Measurements from ENCODE around the gene CAMKMT.

CAMKMT gene

DNA sequence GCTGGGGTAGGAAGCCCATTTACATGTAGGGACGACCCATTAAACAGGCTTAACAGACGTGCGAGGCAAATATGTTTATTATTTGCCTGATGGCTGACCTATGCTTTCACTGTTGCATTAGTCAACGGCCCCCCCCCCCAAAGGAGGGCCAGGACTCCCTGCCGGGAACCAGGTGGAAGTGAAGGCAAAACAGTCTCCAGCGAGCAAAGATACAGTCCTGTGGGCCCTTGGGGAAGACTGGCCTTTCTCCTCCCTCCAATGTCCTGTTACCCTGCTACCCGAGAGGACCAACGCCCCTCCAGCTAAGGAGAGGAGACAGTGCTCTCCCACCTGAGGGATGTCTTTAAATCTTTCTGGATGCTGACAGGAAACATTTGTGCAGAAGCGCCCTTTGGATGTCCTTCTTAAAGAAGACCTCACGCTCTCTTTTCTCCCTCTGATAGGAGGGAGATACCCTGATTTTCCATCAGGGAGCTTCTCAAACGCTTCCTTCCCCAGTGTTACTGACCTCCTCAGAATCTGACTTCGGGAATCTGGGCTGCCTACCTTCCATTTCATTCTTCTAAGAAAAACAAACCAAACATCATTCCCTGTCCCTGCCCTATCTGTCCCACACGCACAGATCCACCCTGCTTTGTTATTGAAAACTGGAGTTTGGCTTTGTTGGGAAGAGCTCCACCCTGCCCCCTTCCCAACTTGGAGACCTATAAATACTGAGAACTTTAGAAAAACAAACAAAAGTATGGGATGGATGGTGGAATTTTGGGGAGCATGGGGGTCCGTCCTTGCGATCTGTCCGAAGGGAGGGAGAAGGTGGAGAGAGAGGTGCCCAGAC lies 443.9 kb downstream of the CAMKMT start:
- in situ Hi-C loops (cut with HindIII; ENCODE audit: low pct_ligation_motif_present, low sequenced_read_pairs), result no loop called here
- TF ChIP-seq, protein P1, sequence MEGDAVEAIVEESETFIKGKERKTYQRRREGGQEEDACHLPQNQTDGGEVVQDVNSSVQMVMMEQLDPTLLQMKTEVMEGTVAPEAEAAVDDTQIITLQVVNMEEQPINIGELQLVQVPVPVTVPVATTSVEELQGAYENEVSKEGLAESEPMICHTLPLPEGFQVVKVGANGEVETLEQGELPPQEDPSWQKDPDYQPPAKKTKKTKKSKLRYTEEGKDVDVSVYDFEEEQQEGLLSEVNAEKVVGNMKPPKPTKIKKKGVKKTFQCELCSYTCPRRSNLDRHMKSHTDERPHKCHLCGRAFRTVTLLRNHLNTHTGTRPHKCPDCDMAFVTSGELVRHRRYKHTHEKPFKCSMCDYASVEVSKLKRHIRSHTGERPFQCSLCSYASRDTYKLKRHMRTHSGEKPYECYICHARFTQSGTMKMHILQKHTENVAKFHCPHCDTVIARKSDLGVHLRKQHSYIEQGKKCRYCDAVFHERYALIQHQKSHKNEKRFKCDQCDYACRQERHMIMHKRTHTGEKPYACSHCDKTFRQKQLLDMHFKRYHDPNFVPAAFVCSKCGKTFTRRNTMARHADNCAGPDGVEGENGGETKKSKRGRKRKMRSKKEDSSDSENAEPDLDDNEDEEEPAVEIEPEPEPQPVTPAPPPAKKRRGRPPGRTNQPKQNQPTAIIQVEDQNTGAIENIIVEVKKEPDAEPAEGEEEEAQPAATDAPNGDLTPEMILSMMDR (IDR thresholded peaks at IDR 0.05; ENCODE audit: low read depth, low read length, missing control alignments), result no peak
- DNase-seq, result no peak
- Histone ChIP-seq H3K36me3 (replicated peaks) (no peaks in the 10 kb centered on the region), H3K4me3 (ENCODE audit: low read depth, low read length) (no peak overlapping the region), H3K27ac (no peak overlapping the region), H3K27me3 (replicated peaks) (peaks cover 85% of the 10 kb centered on the region)

DNA sequence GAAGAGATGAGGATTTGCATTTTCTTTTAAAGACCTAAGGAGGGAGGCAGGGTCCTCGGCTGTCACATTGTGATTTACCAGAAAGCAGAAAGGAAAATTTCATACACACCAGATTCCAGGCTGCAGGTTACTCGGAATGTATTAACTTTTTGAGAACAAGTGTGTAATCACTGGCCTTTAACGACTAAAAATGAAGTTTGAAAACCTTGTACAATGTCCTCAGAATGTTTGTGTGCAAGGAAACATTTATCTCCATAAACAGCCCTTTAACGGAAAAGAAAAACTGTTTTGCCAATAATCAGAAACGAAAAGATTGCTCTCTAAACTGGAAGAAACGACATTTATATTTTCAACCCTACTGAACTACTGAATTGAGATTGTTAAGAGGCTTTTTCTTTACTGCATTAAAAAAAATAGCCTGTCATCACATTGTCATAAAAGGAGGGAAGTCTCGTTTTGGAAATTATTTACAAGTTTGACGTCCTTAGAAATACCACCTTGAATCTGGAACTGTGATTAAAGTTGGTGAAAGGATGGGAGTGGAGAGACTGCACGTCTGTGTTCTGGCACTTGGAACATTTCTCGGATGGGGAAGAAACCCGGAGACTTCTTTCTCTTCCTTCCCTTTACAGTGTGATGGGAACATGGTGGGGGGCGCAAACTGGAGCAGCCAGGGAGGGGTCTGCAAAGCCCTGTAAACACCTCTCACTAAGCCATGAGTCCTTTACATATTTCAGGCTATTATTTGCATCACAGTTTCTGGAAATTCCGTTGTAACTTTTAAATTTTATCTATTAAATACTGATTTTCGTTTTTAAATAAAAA lies 445.7 kb downstream of the CAMKMT start:
- in situ Hi-C loops (cut with HindIII; ENCODE audit: low pct_ligation_motif_present, low sequenced_read_pairs), result no loop called here
- H3K36me3 ChIP-seq (replicated peaks), result no peaks in the 10 kb centered on the region
- DNase-seq, result no peak
- no peak overlapping the region for H3K4me3 ChIP-seq (ENCODE audit: low read depth, low read length)
- no peak overlapping the region for H3K27ac ChIP-seq
- peaks cover 68% of the 10 kb centered on the region for H3K27me3 ChIP-seq (replicated peaks)
- TF ChIP-seq, protein P1 (IDR thresholded peaks at IDR 0.05; ENCODE audit: low read depth, low read length, missing control alignments), result no peak

DNA sequence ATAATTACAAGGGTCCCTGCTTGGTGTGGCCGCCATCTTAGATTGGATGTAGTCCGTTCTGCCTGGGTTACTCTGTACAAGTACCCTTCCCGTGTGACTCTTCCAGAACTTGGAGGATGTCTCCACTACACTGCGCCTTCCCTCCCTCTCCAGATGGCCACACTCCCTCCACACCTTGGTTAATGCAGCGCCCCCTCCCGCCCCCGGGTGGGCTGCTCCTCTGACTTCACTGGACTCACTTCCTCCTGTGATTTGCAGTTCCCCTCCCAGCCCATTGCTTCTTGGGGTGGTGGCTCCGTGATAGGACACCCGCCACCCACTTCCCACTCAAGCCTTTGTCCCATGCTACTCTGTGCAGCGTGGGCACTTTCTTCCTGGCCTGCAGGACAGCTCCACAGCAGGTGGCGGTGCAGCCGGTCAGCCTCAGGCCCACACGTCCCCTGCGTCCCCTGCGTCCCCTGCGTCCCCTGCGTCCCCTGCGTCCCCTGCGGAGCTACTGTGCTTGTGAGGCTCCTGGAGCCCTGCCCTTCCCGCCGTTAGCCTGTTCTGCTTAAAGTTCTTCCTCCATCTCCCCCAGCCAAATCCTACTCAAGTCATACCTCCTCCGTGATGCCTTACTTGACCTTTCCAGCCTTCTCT lies 449.3 kb downstream of the CAMKMT start:
- TF ChIP-seq, protein P1 (IDR thresholded peaks at IDR 0.05; ENCODE audit: low read depth, low read length, missing control alignments), result no peak
- H3K4me3 ChIP-seq (ENCODE audit: low read depth, low read length), result no peak overlapping the region
- H3K27me3 ChIP-seq (replicated peaks), result peaks cover 37% of the 10 kb centered on the region
- in situ Hi-C loops (cut with HindIII; ENCODE audit: low pct_ligation_motif_present, low sequenced_read_pairs), result no loop called here
- no peak overlapping the region for H3K27ac ChIP-seq
- no peaks in the 10 kb centered on the region for H3K36me3 ChIP-seq (replicated peaks)
- no peak for DNase-seq

DNA sequence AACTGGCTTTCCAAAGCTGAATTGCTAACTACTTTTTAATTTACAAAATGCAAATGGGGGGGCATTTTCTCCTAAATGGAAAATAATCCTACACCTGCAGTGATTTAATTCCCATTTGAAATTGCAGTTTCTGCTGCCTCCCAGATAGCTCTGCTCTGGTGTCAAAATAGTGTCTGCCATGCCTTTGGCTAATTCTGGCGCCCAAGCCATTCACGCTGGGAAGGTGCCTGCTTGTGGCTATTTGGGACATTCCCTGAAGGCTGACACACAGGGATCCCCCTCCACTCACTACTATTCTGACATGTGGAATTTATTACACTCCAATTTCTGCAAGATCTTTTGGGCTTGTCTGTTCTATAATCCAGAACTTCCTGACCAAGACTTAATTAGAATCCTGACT lies 451.4 kb downstream of the CAMKMT start:
- Histone ChIP-seq H3K27me3 (replicated peaks) (peaks cover 17% of the 10 kb centered on the region), H3K36me3 (replicated peaks) (no peaks in the 10 kb centered on the region), H3K27ac (no peak overlapping the region), H3K4me3 (ENCODE audit: low read depth, low read length) (no peak overlapping the region)
- TF ChIP-seq, protein P1 (IDR thresholded peaks at IDR 0.05; ENCODE audit: low read depth, low read length, missing control alignments), result no peak
- in situ Hi-C loops (cut with HindIII; ENCODE audit: low pct_ligation_motif_present, low sequenced_read_pairs), result no loop called here
- no peak for DNase-seq

DNA sequence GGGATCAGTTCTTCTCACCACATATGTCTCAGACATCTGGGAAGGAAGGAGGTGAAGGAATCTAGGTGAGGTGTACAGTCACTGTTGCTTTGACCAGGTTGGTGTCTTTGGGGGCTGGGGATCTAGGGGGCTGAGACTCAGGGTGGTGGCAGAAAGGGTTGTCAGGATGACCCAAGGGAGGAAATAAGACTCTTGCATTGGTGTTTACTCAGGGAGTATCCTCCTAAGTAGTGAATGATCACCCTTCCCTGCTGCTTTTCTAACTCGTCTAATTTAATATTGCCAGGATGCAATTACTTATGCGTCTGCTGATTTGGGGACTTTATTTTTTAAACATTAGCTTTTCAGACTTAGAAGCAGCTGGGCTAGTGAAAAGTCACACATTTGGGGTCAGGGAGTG lies 451.9 kb downstream of the CAMKMT start:
- H3K27ac ChIP-seq, result no peak overlapping the region
- TF ChIP-seq, protein P1 (IDR thresholded peaks at IDR 0.05; ENCODE audit: low read depth, low read length, missing control alignments), result no peak
- in situ Hi-C loops (cut with HindIII; ENCODE audit: low pct_ligation_motif_present, low sequenced_read_pairs), result no loop called here
- no peaks in the 10 kb centered on the region for H3K36me3 ChIP-seq (replicated peaks)
- no peak overlapping the region for H3K4me3 ChIP-seq (ENCODE audit: low read depth, low read length)
- peaks cover 14% of the 10 kb centered on the region for H3K27me3 ChIP-seq (replicated peaks)
- no peak for DNase-seq

Measured in brain microvascular endothelial cell (primary cell).